Epithelial cell of proximal tubule (primary cell): ENCODE data around the gene CABLES1. TPM values are rescaled to one million over a fixed set of nuclear protein-coding genes. Genes with fewer than 3 reads are reported as not detected.

Source experiments
- DNase-seq: peaks from one replicate; pipeline ENCODE4 v3.0.0-alpha.2; 2011; ENCODE audit warnings: low read depth
- H3K4me3 ChIP-seq: 2 replicates; pipeline ENCODE4 v1.5.1; 2011; ENCODE audit warnings: low read depth, mild to moderate bottlenecking, low read length
- CTCF ChIP-seq: conservative IDR thresholded peaks from 2 replicates; pipeline ENCODE4 v1.5.1; 2012; ENCODE audit warnings: low read depth, mild to moderate bottlenecking, low read length
- total RNA-seq: library from RNA; depleted of rRNA; stranded (reverse); fragments of >200 nt; gene quantifications from 2 replicates; pipeline ENCODE4 v1.2.3, GENCODE V29; 2015

CABLES1 gene
- total RNA-seq, 1 donor from 2014 or later = 6.1 TPM

GRCh38 chr18:23143815-23144261 lies 8.6 kb downstream of the CABLES1 start:
- TF ChIP-seq CTCF = no peak
- no peak for DNase-seq
- no peak overlapping the region for H3K4me3 ChIP-seq

- no peak overlapping the region for H3K4me3 ChIP-seq
- no peak for TF ChIP-seq CTCF
- DNase-seq = no peak
Observed at GRCh38 chr18:23144640-23145039, 9.4 kb downstream of the CABLES1 start.

- DNase-seq = no peak
- TF ChIP-seq CTCF = no peak
Observed at GRCh38 chr18:23145621-23146020, 10.3 kb downstream of the CABLES1 start.

GRCh38 chr18:23146861-23147469 lies 11.7 kb downstream of the CABLES1 start:
- no peak overlapping the region for H3K4me3 ChIP-seq
- no peak for DNase-seq
- TF ChIP-seq CTCF = no peak

More at GRCh38 chr18:23145621-23146020, 10.3 kb downstream of the CABLES1 start:
- H3K4me3 ChIP-seq = no peak overlapping the region

GRCh38 chr18:23148382-23148781 lies 13.1 kb downstream of the CABLES1 start:
- no peak for TF ChIP-seq CTCF
- DNase-seq = no peak
- no peak overlapping the region for H3K4me3 ChIP-seq

- TF ChIP-seq CTCF = no peak
- no peak for DNase-seq
- H3K4me3 ChIP-seq = no peak overlapping the region
Observed at GRCh38 chr18:23149570-23149969, 14.3 kb downstream of the CABLES1 start.
